Measurements from ENCODE around the gene AMMECR1L.

Gene AMMECR1L

GRCh38 chr2:127873707-127874303, 12.0 kb downstream of the AMMECR1L start:
- H3K36me3 ChIP-seq (ENCODE audit: control insufficient read depth in 5 of 5, insufficient read depth in 5 of 5, low read length in 5 of 5) = peaks cover 25 to 48% (median 44%) of the 10 kb centered on the region in 5 donors
- H3K27ac ChIP-seq (ENCODE audit: low read depth, low read length) = no peak overlapping the region
- no peaks in the 10 kb centered on the region for H3K9me3 ChIP-seq (ENCODE audit: control insufficient read depth in 5 of 5, low read length in 5 of 5)
- H3K4me1 ChIP-seq (ENCODE audit: control insufficient read depth in 5 of 5, insufficient read depth in 5 of 5, low read length in 5 of 5) = no peaks in the 10 kb centered on the region
- H3K4me3 ChIP-seq (ENCODE audit: low read depth in 1 of 5, low read length in 5 of 5) = no peak overlapping the region
- H3K9ac ChIP-seq (ENCODE audit: low read length in 5 of 5) = no peak overlapping the region
- H3K27me3 ChIP-seq (ENCODE audit: control insufficient read depth in 5 of 5, insufficient read depth in 4 of 5, low read length in 5 of 5) = no peaks in the 10 kb centered on the region

GRCh38 chr2:127872354-127872753, 13.4 kb downstream of the AMMECR1L start:
- H3K27ac ChIP-seq (ENCODE audit: low read depth, low read length) = no peak overlapping the region
- peaks cover 27 to 63% (median 51%) of the 10 kb centered on the region in 5 donors for H3K36me3 ChIP-seq (ENCODE audit: control insufficient read depth in 5 of 5, insufficient read depth in 5 of 5, low read length in 5 of 5)

GRCh38 chr2:127865926-127866325, 19.8 kb downstream of the AMMECR1L start:
- Histone ChIP-seq H3K36me3 (ENCODE audit: control insufficient read depth in 5 of 5, insufficient read depth in 5 of 5, low read length in 5 of 5) (peaks cover 34 to 82% (median 71%) of the 10 kb centered on the region in 5 donors), H3K9ac (ENCODE audit: low read length in 5 of 5) (no peak overlapping the region), H3K27me3 (ENCODE audit: control insufficient read depth in 5 of 5, insufficient read depth in 4 of 5, low read length in 5 of 5) (no peaks in the 10 kb centered on the region), H3K4me1 (ENCODE audit: control insufficient read depth in 5 of 5, insufficient read depth in 5 of 5, low read length in 5 of 5) (peaks cover 0 to 3% (median 0%) of the 10 kb centered on the region in 5 donors), H3K9me3 (ENCODE audit: control insufficient read depth in 5 of 5, low read length in 5 of 5) (no peaks in the 10 kb centered on the region), H3K4me3 (ENCODE audit: low read depth in 1 of 5, low read length in 5 of 5) (no peak overlapping the region), H3K27ac (ENCODE audit: low read depth, low read length) (no peak overlapping the region)

More at GRCh38 chr2:127872354-127872753, 13.4 kb downstream of the AMMECR1L start:
- Histone ChIP-seq H3K9me3 (ENCODE audit: control insufficient read depth in 5 of 5, low read length in 5 of 5) (no peaks in the 10 kb centered on the region), H3K4me1 (ENCODE audit: control insufficient read depth in 5 of 5, insufficient read depth in 5 of 5, low read length in 5 of 5) (no peaks in the 10 kb centered on the region), H3K4me3 (ENCODE audit: low read depth in 1 of 5, low read length in 5 of 5) (no peak overlapping the region), H3K27me3 (ENCODE audit: control insufficient read depth in 5 of 5, insufficient read depth in 4 of 5, low read length in 5 of 5) (no peaks in the 10 kb centered on the region), H3K9ac (ENCODE audit: low read length in 5 of 5) (no peak overlapping the region)

- H3K9me3 ChIP-seq (ENCODE audit: control insufficient read depth in 5 of 5, low read length in 5 of 5) = no peaks in the 10 kb centered on the region
- H3K4me3 ChIP-seq (ENCODE audit: low read depth in 1 of 5, low read length in 5 of 5) = no peak overlapping the region
- H3K9ac ChIP-seq (ENCODE audit: low read length in 5 of 5) = no peak overlapping the region
- H3K36me3 ChIP-seq (ENCODE audit: control insufficient read depth in 5 of 5, insufficient read depth in 5 of 5, low read length in 5 of 5) = peaks cover 29 to 72% (median 65%) of the 10 kb centered on the region in 5 donors
- H3K4me1 ChIP-seq (ENCODE audit: control insufficient read depth in 5 of 5, insufficient read depth in 5 of 5, low read length in 5 of 5) = peaks cover 0 to 3% (median 3%) of the 10 kb centered on the region in 5 donors
- no peaks in the 10 kb centered on the region for H3K27me3 ChIP-seq (ENCODE audit: control insufficient read depth in 5 of 5, insufficient read depth in 4 of 5, low read length in 5 of 5)
- H3K27ac ChIP-seq (ENCODE audit: low read depth, low read length) = no peak overlapping the region
Observed at GRCh38 chr2:127864877-127865276, 20.9 kb downstream of the AMMECR1L start.

GRCh38 chr2:127862228-127862627, 23.5 kb downstream of the AMMECR1L start:
- no peak overlapping the region for H3K27ac ChIP-seq (ENCODE audit: low read depth, low read length)
- H3K9ac ChIP-seq (ENCODE audit: low read length in 5 of 5) = no peak overlapping the region
- peaks cover 15 to 46% (median 44%) of the 10 kb centered on the region in 5 donors for H3K36me3 ChIP-seq (ENCODE audit: control insufficient read depth in 5 of 5, insufficient read depth in 5 of 5, low read length in 5 of 5)
- peaks cover 0 to 15% (median 13%) of the 10 kb centered on the region in 5 donors for H3K4me1 ChIP-seq (ENCODE audit: control insufficient read depth in 5 of 5, insufficient read depth in 5 of 5, low read length in 5 of 5)
- no peaks in the 10 kb centered on the region for H3K27me3 ChIP-seq (ENCODE audit: control insufficient read depth in 5 of 5, insufficient read depth in 4 of 5, low read length in 5 of 5)
- H3K9me3 ChIP-seq (ENCODE audit: control insufficient read depth in 5 of 5, low read length in 5 of 5) = no peaks in the 10 kb centered on the region
- H3K4me3 ChIP-seq (ENCODE audit: low read depth in 1 of 5, low read length in 5 of 5) = no peak overlapping the region

- H3K9me3 ChIP-seq (ENCODE audit: control insufficient read depth in 5 of 5, low read length in 5 of 5) = no peaks in the 10 kb centered on the region
- H3K36me3 ChIP-seq (ENCODE audit: control insufficient read depth in 5 of 5, insufficient read depth in 5 of 5, low read length in 5 of 5) = peaks cover 8 to 26% (median 24%) of the 10 kb centered on the region in 5 donors
- H3K27me3 ChIP-seq (ENCODE audit: control insufficient read depth in 5 of 5, insufficient read depth in 4 of 5, low read length in 5 of 5) = no peaks in the 10 kb centered on the region
- H3K4me1 ChIP-seq (ENCODE audit: control insufficient read depth in 5 of 5, insufficient read depth in 5 of 5, low read length in 5 of 5) = peaks cover 0 to 25% (median 21%) of the 10 kb centered on the region in 5 donors
- H3K9ac ChIP-seq (ENCODE audit: low read length in 5 of 5) = peak overlapping the region in 1 of 5 donors; percentile 26
- no peak overlapping the region for H3K4me3 ChIP-seq (ENCODE audit: low read depth in 1 of 5, low read length in 5 of 5)
- H3K27ac ChIP-seq (ENCODE audit: low read depth, low read length) = no peak overlapping the region
Observed at GRCh38 chr2:127860130-127860529, 25.6 kb downstream of the AMMECR1L start.

- no peak overlapping the region for H3K9ac ChIP-seq (ENCODE audit: low read length in 5 of 5)
- H3K4me3 ChIP-seq (ENCODE audit: low read depth in 1 of 5, low read length in 5 of 5) = no peak overlapping the region
Observed at GRCh38 chr2:127859712-127860085, 26.1 kb downstream of the AMMECR1L start.

GRCh38 chr2:127857265-127857808, 28.4 kb downstream of the AMMECR1L start:
- Histone ChIP-seq H3K36me3 (ENCODE audit: control insufficient read depth in 5 of 5, insufficient read depth in 5 of 5, low read length in 5 of 5) (peaks cover 0 to 9% (median 4%) of the 10 kb centered on the region in 5 donors), H3K27me3 (ENCODE audit: control insufficient read depth in 5 of 5, insufficient read depth in 4 of 5, low read length in 5 of 5) (no peaks in the 10 kb centered on the region), H3K4me1 (ENCODE audit: control insufficient read depth in 5 of 5, insufficient read depth in 5 of 5, low read length in 5 of 5) (peaks cover 0 to 26% (median 21%) of the 10 kb centered on the region in 5 donors), H3K9ac (ENCODE audit: low read length in 5 of 5) (peak overlapping the region; percentile 78 to 92 (median 83)), H3K9me3 (ENCODE audit: control insufficient read depth in 5 of 5, low read length in 5 of 5) (no peaks in the 10 kb centered on the region), H3K4me3 (ENCODE audit: low read depth in 1 of 5, low read length in 5 of 5) (peak overlapping the region; percentile 85 to 94 (median 93)), H3K27ac (ENCODE audit: low read depth, low read length) (peak overlapping the region; percentile 62)

More at GRCh38 chr2:127859712-127860085, 26.1 kb downstream of the AMMECR1L start:
- Histone ChIP-seq H3K4me1 (ENCODE audit: control insufficient read depth in 5 of 5, insufficient read depth in 5 of 5, low read length in 5 of 5) (peaks cover 0 to 26% (median 21%) of the 10 kb centered on the region in 5 donors), H3K27ac (ENCODE audit: low read depth, low read length) (no peak overlapping the region), H3K9me3 (ENCODE audit: control insufficient read depth in 5 of 5, low read length in 5 of 5) (no peaks in the 10 kb centered on the region), H3K36me3 (ENCODE audit: control insufficient read depth in 5 of 5, insufficient read depth in 5 of 5, low read length in 5 of 5) (peaks cover 7 to 22% (median 20%) of the 10 kb centered on the region in 5 donors), H3K27me3 (ENCODE audit: control insufficient read depth in 5 of 5, insufficient read depth in 4 of 5, low read length in 5 of 5) (no peaks in the 10 kb centered on the region)

- Histone ChIP-seq H3K27ac (ENCODE audit: low read depth, low read length) (no peak overlapping the region), H3K9me3 (ENCODE audit: control insufficient read depth in 5 of 5, low read length in 5 of 5) (no peaks in the 10 kb centered on the region), H3K36me3 (ENCODE audit: control insufficient read depth in 5 of 5, insufficient read depth in 5 of 5, low read length in 5 of 5) (peaks cover 0 to 30% (median 19%) of the 10 kb centered on the region in 5 donors), H3K9ac (ENCODE audit: low read length in 5 of 5) (peak overlapping the region in 1 of 5 donors; percentile 30), H3K4me1 (ENCODE audit: control insufficient read depth in 5 of 5, insufficient read depth in 5 of 5, low read length in 5 of 5) (peaks cover 0 to 20% (median 14%) of the 10 kb centered on the region in 5 donors), H3K4me3 (ENCODE audit: low read depth in 1 of 5, low read length in 5 of 5) (no peak overlapping the region), H3K27me3 (ENCODE audit: control insufficient read depth in 5 of 5, insufficient read depth in 4 of 5, low read length in 5 of 5) (no peaks in the 10 kb centered on the region)
Observed at GRCh38 chr2:127853671-127854070, 32.1 kb downstream of the AMMECR1L start.

- H3K4me1 ChIP-seq (ENCODE audit: control insufficient read depth in 5 of 5, insufficient read depth in 5 of 5, low read length in 5 of 5) = peaks cover 0 to 13% (median 8%) of the 10 kb centered on the region in 5 donors
- H3K36me3 ChIP-seq (ENCODE audit: control insufficient read depth in 5 of 5, insufficient read depth in 5 of 5, low read length in 5 of 5) = peaks cover 0 to 38% (median 26%) of the 10 kb centered on the region in 5 donors
- no peak overlapping the region for H3K9ac ChIP-seq (ENCODE audit: low read length in 5 of 5)
- no peak overlapping the region for H3K27ac ChIP-seq (ENCODE audit: low read depth, low read length)
- no peaks in the 10 kb centered on the region for H3K27me3 ChIP-seq (ENCODE audit: control insufficient read depth in 5 of 5, insufficient read depth in 4 of 5, low read length in 5 of 5)
- H3K9me3 ChIP-seq (ENCODE audit: control insufficient read depth in 5 of 5, low read length in 5 of 5) = no peaks in the 10 kb centered on the region
- H3K4me3 ChIP-seq (ENCODE audit: low read depth in 1 of 5, low read length in 5 of 5) = no peak overlapping the region
Observed at GRCh38 chr2:127852388-127852787, 33.4 kb downstream of the AMMECR1L start.

Measured in subcutaneous abdominal adipose tissue (tissue), 5 donors.